A673 (cell line): ENCODE measurements around the gene SCRG1. TPM values are rescaled to one million over a fixed set of nuclear protein-coding genes. Genes with fewer than 3 reads are reported as not detected.

Source experiments
- BruUV-seq: library from RNA; stranded (reverse); fragments of 400-500 nt; replicated peaks from 2 replicates; lab custom pipeline; 2021; lab: Mats Ljungman, UMichigan
- CTCF ChIA-PET: fragments of 300-600 bp; sonication (Branson Sonifier 250); formaldehyde crosslinking; loops from one replicate; lab custom pipeline; 2022; ENCODE audit warnings: antibody characterized with exemption; lab: Charles Lee
- POLR2A ChIA-PET: fragments of 300-600 bp; sonication (Branson Sonifier 250); formaldehyde crosslinking; loops from one replicate; lab custom pipeline; 2022; ENCODE audit warnings: antibody characterized with exemption; ENCODE audit not compliant: low non-redundant PET; lab: Charles Lee
- DNase-seq: peaks from one replicate; pipeline ENCODE4 v3.0.0-alpha.2; 2015; ENCODE audit warnings: low spot score
- H3K27ac ChIP-seq: fragments of 200-600 bp; sonication (generic); 2 replicates; pipeline ENCODE4 v1.5.1; 2016; ENCODE audit warnings: mixed run types, low read depth, mild to moderate bottlenecking, mixed read lengths, antibody characterized with exemption, low read length; ENCODE audit not compliant: poor library complexity, severe bottlenecking
- H3K27me3 ChIP-seq: fragments of 200-600 bp; sonication (generic); replicated peaks from 2 replicates; pipeline ENCODE4 v1.6.1; 2017; ENCODE audit warnings: mixed run types, low read depth, mild to moderate bottlenecking, mixed read lengths, antibody characterized with exemption, low read length; ENCODE audit not compliant: insufficient read depth, poor library complexity
- H3K36me3 ChIP-seq: fragments of 200-600 bp; sonication (generic); 2 replicates; pipeline ENCODE4 v1.6.1; 2016; ENCODE audit warnings: mixed run types, mild to moderate bottlenecking, mixed read lengths, antibody characterized with exemption, low read length; ENCODE audit not compliant: insufficient read depth, poor library complexity, severe bottlenecking
- H3K4me1 ChIP-seq: fragments of 200-600 bp; sonication (generic); 2 replicates; pipeline ENCODE4 v1.6.1; 2017; ENCODE audit warnings: mixed run types, mild to moderate bottlenecking, mixed read lengths, antibody characterized with exemption, low read length; ENCODE audit not compliant: insufficient read depth, poor library complexity, severe bottlenecking
- H3K4me3 ChIP-seq: fragments of 200-600 bp; sonication (generic); 2 replicates; pipeline ENCODE4 v1.5.1; 2016; ENCODE audit warnings: low read depth, mixed run types, mild to moderate bottlenecking, mixed read lengths, low read length; ENCODE audit not compliant: poor library complexity, severe bottlenecking
- H3K9me3 ChIP-seq: fragments of 200-600 bp; sonication (generic); 2 replicates; pipeline ENCODE4 v1.6.1; 2016; ENCODE audit warnings: mixed run types, low read depth, mild to moderate bottlenecking, mixed read lengths, antibody characterized with exemption, low read length; ENCODE audit not compliant: poor library complexity, severe bottlenecking
- CTCF ChIP-seq: fragments of 300-800, 200-600 bp; sonication (generic); conservative IDR thresholded peaks from 2 replicates; pipeline ENCODE4 v1.5.1; 2017; ENCODE audit warnings: low read depth, mild to moderate bottlenecking, antibody characterized with exemption, low read length, moderate library complexity, mixed read lengths
- EZH2 ChIP-seq: fragments of 200-600 bp; sonication (generic); IDR thresholded peaks from 2 replicates; pipeline ENCODE4 v1.6.1; 2017; ENCODE audit warnings: borderline replicate concordance, low read depth, mild to moderate bottlenecking, mixed read lengths, antibody characterized with exemption, low read length; ENCODE audit not compliant: poor library complexity, severe bottlenecking
- intact Hi-C: fragments of 100-400 bp; cut with micrococcal nuclease; formaldehyde crosslinking; loops from one replicate; pipeline ENCODE4 v1.10.0; 2022; ENCODE audit not compliant: unreplicated experiment
- total RNA-seq: library from RNA; stranded (reverse); gene quantifications from 2 replicates; pipeline ENCODE4 v1.2.3, GENCODE V29; 2021

SCRG1 gene
- total RNA-seq, 1 experiment from 2014 or later, result 0.09 TPM

- DNase-seq, result peak; percentile 53
- H3K9me3 ChIP-seq, result no peaks in the 10 kb centered on the region
- no peak for TF ChIP-seq CTCF
- TF ChIP-seq EZH2, result no peak
- no peaks in the 10 kb centered on the region for H3K27me3 ChIP-seq
- intact Hi-C loops, result loop anchor here (1.0 to 10.0 kb wide), 4 partner anchors 130 to 737 kb away; no protein-coding TSS in a partner anchor
- BruUV-seq, result no TSS peak
- CTCF ChIA-PET, result interaction anchor here (1.0 to 2.2 kb wide), 2 partner anchors 80 to 96 kb away, joined by 3 to 22 read pairs; no protein-coding TSS in a partner anchor
- no peak overlapping the region for H3K4me3 ChIP-seq
- H3K27ac ChIP-seq, result peak overlapping the region; percentile 63
- H3K4me1 ChIP-seq, result peaks cover 47% of the 10 kb centered on the region
- POLR2A ChIA-PET, result interaction anchor here (0.8 kb wide), 1 partner anchor 81 kb away, joined by 4 read pairs; no protein-coding TSS in a partner anchor
- H3K36me3 ChIP-seq, result no peaks in the 10 kb centered on the region
Measured at GRCh38 chr4:173415092-173415491, 16.2 kb upstream of the SCRG1 start.

GRCh38 chr4:173414456-173414855, 15.5 kb upstream of the SCRG1 start:
- TF ChIP-seq EZH2 (no peak), CTCF (no peak)
- H3K9me3 ChIP-seq, result no peaks in the 10 kb centered on the region
- no peaks in the 10 kb centered on the region for H3K27me3 ChIP-seq
- BruUV-seq, result no TSS peak
- peaks cover 47% of the 10 kb centered on the region for H3K4me1 ChIP-seq
- CTCF ChIA-PET, result no interaction called here
- intact Hi-C loops, result loop anchor here (2.0 to 10.0 kb wide), 3 partner anchors 42 to 334 kb away; partner anchors contain the start of gene SAP30
- H3K4me3 ChIP-seq, result no peak overlapping the region
- H3K36me3 ChIP-seq, result no peaks in the 10 kb centered on the region
- H3K27ac ChIP-seq, result peak overlapping the region; percentile 63
- POLR2A ChIA-PET, result interaction anchor here (0.8 kb wide), 1 partner anchor 80 kb away, joined by 4 read pairs; no protein-coding TSS in a partner anchor
- DNase-seq, result no peak

GRCh38 chr4:173413036-173413435, 14.1 kb upstream of the SCRG1 start:
- H3K4me1 ChIP-seq, result peaks cover 47% of the 10 kb centered on the region
- intact Hi-C loops, result loop anchor here (5.0 to 10.0 kb wide), 2 partner anchors 41 to 128 kb away; partner anchors contain the start of gene SAP30
- no peak overlapping the region for H3K4me3 ChIP-seq
- POLR2A ChIA-PET, result no interaction called here
- H3K9me3 ChIP-seq, result no peaks in the 10 kb centered on the region
- H3K36me3 ChIP-seq, result no peaks in the 10 kb centered on the region
- peak; percentile 82 for DNase-seq
- no peaks in the 10 kb centered on the region for H3K27me3 ChIP-seq
- TF ChIP-seq EZH2, result no peak
- no peak for TF ChIP-seq CTCF
- H3K27ac ChIP-seq, result peak overlapping the region; percentile 63
- CTCF ChIA-PET, result interaction anchor here (0.8 kb wide), 1 partner anchor 399 kb away, joined by 4 read pairs; no protein-coding TSS in a partner anchor
- no TSS peak for BruUV-seq
